Measurements from ENCODE around the gene NDN.

The NDN gene

DNA sequence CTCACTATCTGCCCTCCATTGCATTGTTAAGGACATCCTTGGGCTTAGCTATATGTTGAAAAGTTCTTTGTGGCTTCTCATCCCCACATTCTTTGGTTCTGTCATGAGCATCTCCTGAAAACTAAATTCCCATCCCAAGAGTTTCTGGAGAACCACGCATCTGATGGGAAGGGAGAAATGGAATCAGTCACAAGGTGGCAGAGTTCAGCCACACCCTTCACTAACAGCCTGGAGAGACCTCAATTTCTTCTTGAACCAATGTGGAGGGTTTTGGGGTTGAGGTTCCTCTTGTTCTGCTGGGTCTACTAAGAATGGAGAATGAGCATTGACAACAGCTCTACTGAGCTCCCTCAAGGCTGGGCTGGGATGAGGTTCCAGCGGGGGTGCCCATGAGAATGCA is 23.9 kb downstream of the NDN start:
- no peak overlapping the region for H3K27ac ChIP-seq (ENCODE audit: low read length)
- H3K4me1 ChIP-seq (ENCODE audit: insufficient read depth, low read length) = no peaks in the 10 kb centered on the region
- H3K9me3 ChIP-seq (ENCODE audit: insufficient read depth, low read depth, low read length) = peaks cover 39% of the 10 kb centered on the region
- no peaks in the 10 kb centered on the region for H3K36me3 ChIP-seq (ENCODE audit: insufficient read depth, low read depth, low read length)
- H3K9ac ChIP-seq (ENCODE audit: low read depth, low read length) = no peak overlapping the region
- no peaks in the 10 kb centered on the region for H3K27me3 ChIP-seq (ENCODE audit: insufficient read depth, low read length)
- no peak overlapping the region for H3K4me3 ChIP-seq (ENCODE audit: low read length)

DNA sequence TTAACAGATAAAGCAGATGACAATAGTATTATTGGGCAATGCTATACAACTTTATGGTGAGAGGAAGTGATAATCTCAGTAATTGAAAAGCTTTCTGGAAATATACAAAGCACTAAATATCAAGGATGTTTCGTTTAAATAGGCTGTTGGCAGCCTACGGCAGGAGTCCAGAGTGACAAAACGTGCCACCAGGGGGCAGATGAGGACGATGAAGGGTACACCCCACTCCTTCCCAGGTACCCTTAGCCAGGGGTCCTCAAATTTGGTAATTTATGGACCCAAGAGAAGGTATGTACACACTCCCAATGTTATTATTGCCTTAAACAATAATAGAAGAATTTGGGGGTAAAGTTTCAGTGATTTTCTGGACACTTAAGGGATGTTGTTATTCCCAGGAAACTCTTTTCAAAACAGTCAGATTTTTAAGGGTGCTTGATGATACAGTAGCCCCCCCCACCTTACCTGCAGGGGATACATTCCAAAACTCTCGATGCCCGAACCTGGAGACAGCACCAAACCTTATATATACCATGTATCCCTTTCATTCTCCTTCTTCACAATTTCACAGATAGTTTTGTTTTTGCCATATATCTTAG is 38.1 kb downstream of the NDN start:
- no peak overlapping the region for H3K27ac ChIP-seq (ENCODE audit: low read length)
- H3K27me3 ChIP-seq (ENCODE audit: insufficient read depth, low read length) = peaks cover 12% of the 10 kb centered on the region
- H3K9ac ChIP-seq (ENCODE audit: low read depth, low read length) = no peak overlapping the region
- no peaks in the 10 kb centered on the region for H3K4me1 ChIP-seq (ENCODE audit: insufficient read depth, low read length)
- peaks cover 9% of the 10 kb centered on the region for H3K9me3 ChIP-seq (ENCODE audit: insufficient read depth, low read depth, low read length)
- H3K36me3 ChIP-seq (ENCODE audit: insufficient read depth, low read depth, low read length) = no peaks in the 10 kb centered on the region
- 0 out of 2 replicates have a peak overlapping the region, but pooled peaks have one; percentile 86 for H3K4me3 ChIP-seq (ENCODE audit: low read length)

DNA sequence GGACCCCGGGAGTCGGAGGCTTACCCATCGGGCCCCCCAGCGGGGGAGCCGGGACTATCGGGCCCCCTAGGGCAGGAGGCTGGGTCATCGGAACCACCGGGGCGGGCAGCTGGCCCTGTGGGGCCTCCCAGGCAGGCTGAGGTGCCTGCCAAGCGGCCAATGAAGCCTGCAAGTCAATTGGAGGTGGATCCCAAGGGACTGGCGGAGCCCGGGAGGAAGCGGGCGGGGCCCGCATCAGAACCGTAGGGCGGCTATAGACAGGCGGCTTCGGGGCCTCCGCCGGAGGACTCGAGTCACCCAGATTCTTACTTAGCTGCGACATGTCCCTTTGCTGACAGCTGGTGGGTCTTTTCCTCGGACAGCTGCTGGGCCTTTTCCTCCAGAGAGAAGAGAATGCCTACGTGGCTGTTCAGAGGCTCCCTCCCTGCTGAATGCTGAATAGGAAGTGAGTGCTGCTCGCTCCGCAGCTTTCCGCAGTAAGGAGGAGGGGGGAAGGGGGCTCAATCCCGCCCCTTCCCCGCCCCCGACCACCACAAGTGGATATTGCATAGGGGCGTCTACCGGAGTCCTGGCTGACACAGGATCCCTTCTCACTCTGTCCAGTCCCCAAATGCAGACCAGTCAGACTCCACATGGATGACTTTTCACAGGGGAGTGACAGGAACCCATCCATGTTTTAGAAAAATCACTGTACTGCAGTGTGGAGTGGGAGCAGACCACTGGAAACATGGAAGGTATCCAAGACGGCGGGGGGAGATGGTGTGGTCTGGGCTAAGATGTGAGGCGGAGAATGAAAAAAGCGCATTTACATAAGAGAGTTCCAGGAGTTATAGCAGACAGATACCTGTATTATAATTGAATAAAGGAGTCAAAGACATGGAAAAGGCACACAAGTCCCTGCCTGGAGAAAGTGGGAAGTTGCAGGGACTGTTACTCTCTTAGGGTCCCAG is 39.4 kb downstream of the NDN start, which contains the start of gene MAGEL2:
Gene MAGEL2 (minus strand): TSS at position 447 of the 950 bp plus-strand sequence. CDS start 125 bp downstream, at position 322.
- Histone ChIP-seq H3K9me3 (ENCODE audit: insufficient read depth, low read depth, low read length) (peaks cover 8% of the 10 kb centered on the region), H3K27ac (ENCODE audit: low read length) (no peak within 1 kb of the TSS), H3K9ac (ENCODE audit: low read depth, low read length) (peak within 1 kb of the TSS; percentile 88), H3K27me3 (ENCODE audit: insufficient read depth, low read length) (peaks cover 12% of the 10 kb centered on the region), H3K36me3 (ENCODE audit: insufficient read depth, low read depth, low read length) (no peaks in the 10 kb centered on the region), H3K4me3 (ENCODE audit: low read length) (peak within 1 kb of the TSS; percentile 86), H3K4me1 (ENCODE audit: insufficient read depth, low read length) (no peaks in the 10 kb centered on the region)

DNA sequence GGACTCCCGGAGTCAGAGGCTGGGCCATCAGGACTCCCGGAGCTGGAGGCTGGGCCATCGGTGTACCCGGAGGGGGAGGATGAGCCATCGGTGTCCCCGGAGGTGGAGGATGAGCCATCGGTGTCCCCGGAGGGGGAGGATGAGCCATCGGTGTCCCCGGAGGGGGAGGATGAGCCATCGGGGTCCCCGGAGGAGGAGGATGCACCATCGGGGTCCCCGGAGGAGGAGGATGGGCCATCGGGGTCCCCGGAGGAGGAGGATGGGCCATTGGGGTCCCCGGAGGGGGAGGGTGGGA is 40.2 kb downstream of the NDN start:
- H3K27me3 ChIP-seq (ENCODE audit: insufficient read depth, low read length) = peaks cover 12% of the 10 kb centered on the region
- peak overlapping the region; percentile 88; the same call in 1 of the 2 replicates for H3K9ac ChIP-seq (ENCODE audit: low read depth, low read length)
- no peaks in the 10 kb centered on the region for H3K4me1 ChIP-seq (ENCODE audit: insufficient read depth, low read length)
- H3K9me3 ChIP-seq (ENCODE audit: insufficient read depth, low read depth, low read length) = peaks cover 8% of the 10 kb centered on the region
- H3K4me3 ChIP-seq (ENCODE audit: low read length) = peak overlapping the region; percentile 86; the same call in 1 of the 2 replicates
- H3K27ac ChIP-seq (ENCODE audit: low read length) = no peak overlapping the region
- H3K36me3 ChIP-seq (ENCODE audit: insufficient read depth, low read depth, low read length) = no peaks in the 10 kb centered on the region

DNA sequence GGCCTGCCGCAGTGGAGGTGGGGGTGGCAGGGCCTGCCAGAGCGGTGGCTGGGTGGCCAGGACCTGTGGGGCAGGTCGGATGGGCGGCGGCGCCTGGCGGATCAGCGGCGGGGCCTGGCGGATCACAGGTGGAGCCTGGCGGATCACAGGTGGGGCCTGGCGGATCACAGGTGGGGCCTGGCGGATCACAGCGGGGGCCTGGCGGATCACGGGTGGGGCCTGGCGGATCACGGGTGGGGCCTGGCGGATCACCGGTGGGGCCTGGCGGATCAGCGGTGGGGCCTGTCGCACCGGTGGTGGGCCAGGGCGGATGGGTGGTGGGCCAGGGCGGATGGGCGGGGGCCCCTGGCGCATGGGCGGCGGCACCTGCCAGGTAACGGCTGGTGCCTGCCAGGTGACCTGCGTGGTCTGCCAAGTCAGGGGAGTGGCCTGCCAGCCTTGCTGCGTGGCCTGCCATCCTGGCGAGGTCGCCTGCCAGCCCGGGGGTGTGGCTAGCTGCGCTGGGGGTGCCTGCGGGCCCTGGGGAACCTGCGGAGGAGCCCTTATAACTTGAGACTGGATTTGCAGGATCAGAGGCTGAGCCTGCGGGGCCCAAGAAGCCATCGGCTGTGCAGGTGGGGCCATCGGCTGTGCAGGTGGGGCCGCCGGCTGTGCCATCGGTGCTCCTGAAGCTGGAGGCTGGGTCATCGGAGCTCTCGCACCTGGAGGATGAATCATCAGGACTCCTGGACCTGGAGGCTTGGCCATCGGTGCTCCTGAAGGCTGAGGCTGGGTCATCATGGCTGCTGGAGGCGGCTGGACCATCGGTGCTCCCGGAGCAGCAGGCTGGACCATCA is 40.7 kb downstream of the NDN start:
- Histone ChIP-seq H3K4me3 (ENCODE audit: low read length) (peak overlapping the region; percentile 86; the same call in 1 of the 2 replicates), H3K27ac (ENCODE audit: low read length) (no peak overlapping the region), H3K9ac (ENCODE audit: low read depth, low read length) (no peak overlapping the region), H3K27me3 (ENCODE audit: insufficient read depth, low read length) (peaks cover 12% of the 10 kb centered on the region), H3K4me1 (ENCODE audit: insufficient read depth, low read length) (no peaks in the 10 kb centered on the region), H3K36me3 (ENCODE audit: insufficient read depth, low read depth, low read length) (no peaks in the 10 kb centered on the region), H3K9me3 (ENCODE audit: insufficient read depth, low read depth, low read length) (peaks cover 8% of the 10 kb centered on the region)

DNA sequence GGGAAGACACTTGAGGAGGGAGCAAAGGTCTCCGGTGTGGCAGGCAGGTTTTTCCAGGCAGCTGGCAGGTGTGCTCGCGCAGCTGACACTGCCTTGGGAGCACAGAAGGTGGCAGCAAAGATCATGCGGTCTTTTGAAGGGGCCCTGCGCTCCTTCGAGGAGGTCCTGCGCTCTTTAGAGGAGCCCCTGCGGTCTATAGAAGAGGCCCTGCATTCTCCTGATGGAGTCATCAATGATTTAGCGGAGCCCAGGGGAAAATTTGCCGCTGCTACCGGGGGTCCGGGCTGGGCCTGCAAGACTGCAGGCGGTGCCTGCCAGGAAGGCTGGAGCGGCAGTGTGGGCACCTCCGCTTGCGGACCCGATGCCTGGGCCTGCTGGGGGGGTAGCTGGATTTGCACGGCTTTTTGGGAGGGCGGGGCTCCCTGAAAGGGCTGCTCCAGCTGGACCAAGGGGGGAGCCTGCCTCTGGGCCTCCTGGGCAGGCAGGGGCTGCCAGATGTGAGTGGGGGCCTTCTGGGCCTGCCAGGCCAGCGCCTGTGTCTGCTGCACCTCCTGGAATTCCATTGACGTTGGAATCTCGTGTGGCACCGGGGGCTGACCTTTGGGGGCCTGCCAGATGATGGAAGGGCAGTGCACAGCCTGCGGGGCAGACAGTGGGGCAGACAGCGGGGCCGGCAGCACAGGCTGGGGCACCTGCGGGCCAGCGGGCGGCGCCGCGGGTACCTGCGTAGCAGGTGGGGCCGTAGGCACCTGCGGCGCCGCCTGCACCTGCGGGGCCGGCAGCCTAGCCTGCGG is 41.5 kb downstream of the NDN start:
- Histone ChIP-seq H3K4me1 (ENCODE audit: insufficient read depth, low read length) (no peaks in the 10 kb centered on the region), H3K4me3 (ENCODE audit: low read length) (no peak overlapping the region), H3K9ac (ENCODE audit: low read depth, low read length) (no peak overlapping the region), H3K36me3 (ENCODE audit: insufficient read depth, low read depth, low read length) (no peaks in the 10 kb centered on the region), H3K27ac (ENCODE audit: low read length) (no peak overlapping the region), H3K9me3 (ENCODE audit: insufficient read depth, low read depth, low read length) (peaks cover 11% of the 10 kb centered on the region), H3K27me3 (ENCODE audit: insufficient read depth, low read length) (peaks cover 12% of the 10 kb centered on the region)

DNA sequence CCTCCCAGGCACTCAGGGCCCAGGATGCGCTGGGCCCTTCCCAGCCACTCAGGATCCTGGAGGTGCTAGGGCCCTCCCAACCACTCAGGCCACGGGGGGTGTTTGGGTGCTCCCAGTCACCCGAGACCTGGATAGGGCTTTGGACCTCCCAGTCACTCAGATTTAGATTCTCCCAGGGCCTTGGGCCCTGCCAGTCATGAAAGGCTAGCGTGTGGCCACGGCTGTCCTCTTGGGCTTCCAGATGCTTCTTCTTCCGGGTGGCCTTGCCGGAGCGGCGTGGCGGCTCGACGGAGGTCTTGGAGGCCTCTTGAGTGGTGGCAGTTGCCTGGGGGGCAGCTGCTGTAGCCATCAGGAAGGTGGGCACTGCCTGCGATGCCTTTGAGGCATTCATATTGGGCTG is 42.3 kb downstream of the NDN start:
- H3K4me1 ChIP-seq (ENCODE audit: insufficient read depth, low read length) = no peaks in the 10 kb centered on the region
- peaks cover 13% of the 10 kb centered on the region for H3K9me3 ChIP-seq (ENCODE audit: insufficient read depth, low read depth, low read length)
- no peak overlapping the region for H3K4me3 ChIP-seq (ENCODE audit: low read length)
- H3K27me3 ChIP-seq (ENCODE audit: insufficient read depth, low read length) = peaks cover 12% of the 10 kb centered on the region
- H3K36me3 ChIP-seq (ENCODE audit: insufficient read depth, low read depth, low read length) = no peaks in the 10 kb centered on the region
- no peak overlapping the region for H3K27ac ChIP-seq (ENCODE audit: low read length)
- no peak overlapping the region for H3K9ac ChIP-seq (ENCODE audit: low read depth, low read length)

DNA sequence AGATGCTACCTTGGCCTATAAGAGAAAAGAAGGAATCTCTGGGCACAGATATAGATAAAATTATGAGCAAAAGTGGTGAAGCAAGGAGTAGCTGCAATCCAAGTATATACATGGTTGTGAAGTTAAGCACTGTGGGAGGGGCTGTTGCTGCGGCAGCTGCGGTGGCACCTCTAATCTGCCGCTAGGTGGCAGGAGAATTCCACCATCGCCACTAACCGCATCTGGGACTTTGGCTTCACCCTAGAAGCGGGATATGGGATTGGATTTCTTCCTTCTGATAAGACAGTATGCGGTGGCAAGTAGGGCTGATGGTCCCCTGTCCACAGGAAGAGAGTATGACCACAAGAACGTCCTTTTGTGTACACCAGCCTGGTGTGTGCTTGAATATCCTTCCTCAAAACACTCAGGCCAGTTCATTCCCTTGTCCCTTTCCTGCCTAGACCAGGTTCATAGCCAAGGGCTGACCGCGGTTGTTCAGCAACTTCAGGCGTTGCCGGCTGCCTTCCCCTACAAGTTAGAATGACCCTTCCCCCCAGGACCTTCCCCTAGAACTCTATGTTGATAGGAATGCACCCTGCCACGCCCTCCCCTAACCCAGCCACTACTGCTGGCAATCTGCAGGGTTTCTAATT is 44.6 kb downstream of the NDN start:
- H3K9ac ChIP-seq (ENCODE audit: low read depth, low read length) = no peak overlapping the region
- H3K9me3 ChIP-seq (ENCODE audit: insufficient read depth, low read depth, low read length) = peaks cover 15% of the 10 kb centered on the region
- H3K27me3 ChIP-seq (ENCODE audit: insufficient read depth, low read length) = no peaks in the 10 kb centered on the region
- no peaks in the 10 kb centered on the region for H3K36me3 ChIP-seq (ENCODE audit: insufficient read depth, low read depth, low read length)
- no peak overlapping the region for H3K27ac ChIP-seq (ENCODE audit: low read length)
- peak overlapping the region; percentile 54 for H3K4me3 ChIP-seq (ENCODE audit: low read length)
- H3K4me1 ChIP-seq (ENCODE audit: insufficient read depth, low read length) = no peaks in the 10 kb centered on the region
